Stimulated activated CD4-positive, alpha-beta T cell treated with anti-CD3 and anti-CD28 coated beads, Interleukin-12 subunit alpha, Interleukin-12 subunit beta, amount 100 ng/mL, for 48 hours (primary cell): Measurements from ENCODE around the gene BBX.

ENCODE experiments used
- DNase-seq, 3 donors: peaks; one replicate each; pipeline ENCODE4 v3.0.0-alpha.2; 2020; ENCODE audit warnings: low read depth in 2 of 3, low spot score in 1 of 3

The BBX gene

GRCh38 chr3:107738486-107739183 lies 215.9 kb downstream of the BBX start:
- no peak for DNase-seq

- no peak for DNase-seq
Measured at GRCh38 chr3:107739227-107739626, 216.5 kb downstream of the BBX start.

GRCh38 chr3:107740992-107741896 lies 218.5 kb downstream of the BBX start:
- no peak for DNase-seq

- DNase-seq: no peak
Measured at GRCh38 chr3:107745354-107745753, 222.6 kb downstream of the BBX start.

GRCh38 chr3:107752202-107752990 lies 229.6 kb downstream of the BBX start:
- no peak for DNase-seq

GRCh38 chr3:107753494-107753893 lies 230.7 kb downstream of the BBX start:
- peak in 1 of 3 donors; percentile 8 for DNase-seq

GRCh38 chr3:107753976-107754375 lies 231.2 kb downstream of the BBX start:
- no peak for DNase-seq

- no peak for DNase-seq
Measured at GRCh38 chr3:107756649-107757048, 233.9 kb downstream of the BBX start.

- no peak for DNase-seq
Measured at GRCh38 chr3:107757140-107757539, 234.4 kb downstream of the BBX start.

- DNase-seq: no peak
Measured at GRCh38 chr3:107760144-107760543, 237.4 kb downstream of the BBX start.

GRCh38 chr3:107761391-107761790 lies 238.6 kb downstream of the BBX start:
- no peak for DNase-seq

- DNase-seq: no peak
Measured at GRCh38 chr3:107765524-107765923, 242.8 kb downstream of the BBX start.

GRCh38 chr3:107767897-107768605 lies 245.3 kb downstream of the BBX start:
- DNase-seq: no peak

GRCh38 chr3:107769882-107770281 lies 247.1 kb downstream of the BBX start:
- no peak for DNase-seq

GRCh38 chr3:107772016-107772415 lies 249.3 kb downstream of the BBX start:
- no peak for DNase-seq

- DNase-seq: no peak
Measured at GRCh38 chr3:107775974-107776373, 253.2 kb downstream of the BBX start.

- no peak for DNase-seq
Measured at GRCh38 chr3:107781253-107781652, 258.5 kb downstream of the BBX start.

GRCh38 chr3:107782054-107782453 lies 259.3 kb downstream of the BBX start:
- no peak for DNase-seq

- no peak for DNase-seq
Measured at GRCh38 chr3:107790612-107791011, 267.9 kb downstream of the BBX start.

- no peak for DNase-seq
Measured at GRCh38 chr3:107791027-107791426, 268.3 kb downstream of the BBX start.

GRCh38 chr3:107791450-107791849 lies 268.7 kb downstream of the BBX start:
- DNase-seq: no peak
